Heart right ventricle (tissue), 16 donors: ENCODE measurements around the gene CSNK2B. TPM values are rescaled to one million over a fixed set of nuclear protein-coding genes. Genes with fewer than 3 reads are reported as not detected.

ENCODE experiments used
- ATAC-seq, 8 donors: fragments of 200-7000 bp; cut with Tn5 transposase; one replicate each; pipeline ENCODE4 v1.9.1; 2020; ENCODE audit warnings: mild to moderate bottlenecking in 8 of 8, moderate library complexity in 8 of 8, moderate number of reproducible peaks in 1 of 8
- DNase-seq, 2 donors: peaks; one replicate each; pipeline ENCODE4 v3.0.0-alpha.2; 2020
- H3K27ac ChIP-seq, 10 donors: fragments of 200-600 bp; sonication (generic) in 2 of 10; one replicate each; pipeline versions ENCODE4 v1.5.0 to v1.8.0; 2020 to 2022; ENCODE audit warnings: mild to moderate bottlenecking in 3 of 10
- H3K27me3 ChIP-seq, 7 donors: fragments of 200-600 bp; one replicate each; pipeline ENCODE4 v1.8.0; 2021 to 2022; ENCODE audit warnings: mild to moderate bottlenecking in 2 of 7
- H3K36me3 ChIP-seq, 9 donors: fragments of 200-600 bp; sonication (generic) in 1 of 9; one replicate each; pipeline versions ENCODE4 v1.5.0 to v1.8.0; 2020 to 2022; ENCODE audit warnings: mild to moderate bottlenecking in 2 of 9
- H3K4me1 ChIP-seq, 9 donors: fragments of 200-600 bp; sonication (generic) in 1 of 9; one replicate each; pipeline versions ENCODE4 v1.5.0 to v1.8.0; 2020 to 2022; ENCODE audit warnings: mild to moderate bottlenecking in 4 of 9
- H3K4me3 ChIP-seq, 10 donors: fragments of 200-600 bp; sonication (generic) in 2 of 10; one replicate each; pipeline versions ENCODE4 v1.5.0 to v1.8.0; 2020 to 2022; ENCODE audit warnings: mild to moderate bottlenecking in 7 of 10, moderate library complexity in 2 of 10
- H3K9me3 ChIP-seq, 11 donors: fragments of 200-600 bp in 10 of 11; sonication (generic) in 2 of 11; one replicate each; pipeline versions ENCODE4 v1.5.0 to v1.8.0; 2013 to 2022; ENCODE audit warnings: mild to moderate bottlenecking in 2 of 11, control low read depth in 1 of 11, moderate library complexity in 1 of 11
- WGBS, 2 donors: extraction: QIAGEN DNeasy Blood & Tissue Kit; methylation state at CpG; one replicate each; pipeline ENCODE4 v1.1.7; 2013; ENCODE audit warnings: inconsistent platforms in 1 of 2; 5-methylcytosine and 5-hydroxymethylcytosine counted together
- intact Hi-C, 10 donors: fragments of 100-400 bp; cut with DNase I; formaldehyde crosslinking; loops; one replicate each; pipeline versions ENCODE4 v1.11.1 to v1.14.2; 2022
- polyA plus RNA-seq, 2 donors: library from polyadenylated mRNA; stranded (reverse); fragments of 200-250 nt; gene quantifications; one replicate each; pipeline ENCODE4 v1.2.3, GENCODE V29; 2013
- total RNA-seq, 10 donors: library from RNA; stranded (reverse); fragmentation: NEBNext Ultra II Directional in 3 of 10; extraction: Animal tissue kit (Norgen Biotek cat#: 25700) in 3 of 10; gene quantifications; one replicate each; pipeline versions ENCODE4 v1.2.1 to v1.2.4, GENCODE V29; 2021 to 2023
- TF ChIP-seq, protein P1 (sequence below), 9 donors: fragments of 200-600 bp; sonication (generic) in 2 of 9; IDR thresholded peaks; one replicate each; pipeline versions ENCODE4 v1.5.0 to v1.8.0; 2021 to 2022; ENCODE audit warnings: antibody characterized with exemption in 9 of 9, mild to moderate bottlenecking in 5 of 9, moderate library complexity in 1 of 9
- donor health status: Arrhythmogenic right ventricular cardiomyopathy.
- donor health status: ischemic (EF 13 %, LVEDD 7.1; RV severe dilation, severe dysfunction).
- donor health status: healthy with polysubstance abuse.
- donor health status: DM: no; HTN: yes; CAD: no.
- donor health status: DM: no; HTN: no; CAD: no.
- donor health status: ischemic (EF 25% LVEDD 6.9; RV normal size, moderate dysfunction).
- donor health status: ischemic (EF 25% LVEDD 5.7; RV mildly dilated, moderate dysfunction).
- donor health status: healthy.
- donor health status: DM: yes; HTN: yes; CAD: no.
- donor health status: Ischemic cardiomyopathy.
- donor health status: ischemic (EF 35%, LVEDD 5.7; RV mildly dilated, moderate dysfunction).
- donor health status: nonischemic (EF 11% LVEDD 7.7; RV severe dilation, severe dysfunction).
- donor health status: DM: yes; HTN: yes; CAD: no.
- donor health status: PGD.
- donor health status: ischemic (EF 29% LVEDD 5.4; RV normal size, mild dysfunction).
- donor health status: nonischemic (EF 23%, LVEDD 6.1; RV moderate dilation, normal function).

CSNK2B gene
- total and polyA plus RNA-seq, 12 donors, result 101 to 199 (median 115) TPM

DNA sequence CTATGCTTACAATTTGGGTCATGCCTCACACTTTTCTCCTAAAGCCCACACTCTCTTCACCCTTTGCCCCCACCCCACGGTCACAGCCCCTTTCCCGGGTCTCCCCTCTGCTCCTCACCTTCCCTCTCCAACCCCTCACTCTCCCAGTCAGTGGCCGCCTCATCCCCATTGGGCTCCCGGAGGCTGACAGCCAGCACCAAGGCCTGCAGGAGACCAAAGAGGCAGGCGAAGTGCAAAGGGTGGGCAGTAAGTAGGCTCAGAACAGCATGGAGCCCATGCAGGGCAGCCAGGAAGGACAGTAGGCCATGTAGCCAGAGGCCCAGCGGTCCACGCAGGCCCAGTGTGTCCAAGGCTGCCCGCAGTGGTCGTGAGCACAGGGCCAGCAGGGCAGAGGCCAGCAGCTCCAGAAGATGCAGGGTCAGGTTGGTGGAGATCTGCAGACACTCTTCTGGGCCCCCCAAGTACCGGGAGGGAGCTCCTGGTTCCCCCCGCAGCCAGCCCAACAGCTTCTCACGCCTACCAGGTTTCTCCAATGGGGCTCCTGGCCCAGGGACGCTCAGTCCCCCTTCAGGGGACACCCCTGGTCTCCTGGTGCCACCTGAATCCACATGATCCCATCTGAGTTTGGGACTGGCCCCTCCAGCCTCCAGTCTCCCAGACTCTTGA is 6.8 kb upstream of the CSNK2B start:
- H3K27ac ChIP-seq, result peak overlapping the region in 8 of 10 donors; percentile 88 to 98 (median 94)
- H3K4me1 ChIP-seq, result peaks cover 25 to 73% (median 56%) of the 10 kb centered on the region in 9 donors
- H3K4me3 ChIP-seq, result peak overlapping the region; percentile 69 to 94 (median 87)
- WGBS, 2 donors, result 84 to 87% methylated on average over 13 of the region's 13 CpGs
- ATAC-seq, result no peak
- intact Hi-C loops, result no loop called here
- no peaks in the 10 kb centered on the region for H3K27me3 ChIP-seq
- H3K9me3 ChIP-seq, result no peaks in the 10 kb centered on the region
- peaks cover 0 to 62% (median 4%) of the 10 kb centered on the region in 9 donors for H3K36me3 ChIP-seq
- no peak for DNase-seq
- TF ChIP-seq, protein P1, sequence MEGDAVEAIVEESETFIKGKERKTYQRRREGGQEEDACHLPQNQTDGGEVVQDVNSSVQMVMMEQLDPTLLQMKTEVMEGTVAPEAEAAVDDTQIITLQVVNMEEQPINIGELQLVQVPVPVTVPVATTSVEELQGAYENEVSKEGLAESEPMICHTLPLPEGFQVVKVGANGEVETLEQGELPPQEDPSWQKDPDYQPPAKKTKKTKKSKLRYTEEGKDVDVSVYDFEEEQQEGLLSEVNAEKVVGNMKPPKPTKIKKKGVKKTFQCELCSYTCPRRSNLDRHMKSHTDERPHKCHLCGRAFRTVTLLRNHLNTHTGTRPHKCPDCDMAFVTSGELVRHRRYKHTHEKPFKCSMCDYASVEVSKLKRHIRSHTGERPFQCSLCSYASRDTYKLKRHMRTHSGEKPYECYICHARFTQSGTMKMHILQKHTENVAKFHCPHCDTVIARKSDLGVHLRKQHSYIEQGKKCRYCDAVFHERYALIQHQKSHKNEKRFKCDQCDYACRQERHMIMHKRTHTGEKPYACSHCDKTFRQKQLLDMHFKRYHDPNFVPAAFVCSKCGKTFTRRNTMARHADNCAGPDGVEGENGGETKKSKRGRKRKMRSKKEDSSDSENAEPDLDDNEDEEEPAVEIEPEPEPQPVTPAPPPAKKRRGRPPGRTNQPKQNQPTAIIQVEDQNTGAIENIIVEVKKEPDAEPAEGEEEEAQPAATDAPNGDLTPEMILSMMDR (IDR thresholded peaks at IDR 0.05), result no peak

DNA sequence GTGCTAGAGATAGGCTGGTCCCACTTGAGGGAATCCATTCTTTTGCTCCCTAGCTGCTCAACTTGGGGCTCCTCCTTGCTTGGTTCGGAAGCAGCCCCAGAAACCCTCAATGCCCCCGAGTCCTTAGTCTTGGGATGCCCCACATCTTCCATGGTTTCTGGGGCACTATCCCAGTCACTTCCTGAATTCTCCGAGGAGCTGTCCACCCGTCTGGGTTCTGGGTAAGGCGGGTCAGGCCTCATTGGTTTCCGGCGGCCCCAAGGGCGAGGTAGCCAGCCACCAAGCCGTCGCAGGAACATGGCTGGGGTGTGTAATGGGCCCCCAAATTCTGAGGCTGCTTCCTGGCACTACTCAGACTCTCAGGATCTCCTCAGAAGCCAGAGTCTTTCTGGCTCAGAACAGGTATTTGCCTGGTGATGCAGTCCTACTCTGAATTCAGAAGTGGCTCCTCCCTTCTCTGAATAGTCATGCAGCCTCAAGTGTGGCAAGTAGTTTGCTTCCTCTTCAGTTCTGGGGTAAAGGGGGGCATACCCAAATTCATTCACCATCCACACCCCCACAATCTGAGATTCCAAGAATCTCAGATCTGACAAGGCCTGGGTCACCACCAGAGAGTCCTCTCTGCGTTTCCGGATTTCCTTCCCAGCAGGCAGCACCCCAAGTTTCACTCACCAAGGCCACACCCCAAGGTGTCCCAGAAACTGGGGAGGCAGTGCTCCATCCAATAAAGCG is 6.1 kb upstream of the CSNK2B start:
- intact Hi-C loops, result loop anchor here in 1 of 10 donors (10.0 kb wide), 1 partner anchor 1755 kb away; the partner anchor contains the start of genes CUTA and PHF1
- peak overlapping the region in 9 of 10 donors; percentile 88 to 98 (median 94) for H3K27ac ChIP-seq
- peaks cover 0 to 62% (median 4%) of the 10 kb centered on the region in 9 donors for H3K36me3 ChIP-seq
- no peaks in the 10 kb centered on the region for H3K9me3 ChIP-seq
- WGBS, 2 donors, result 24 to 26% methylated on average over 13 of the region's 13 CpGs
- peaks cover 27 to 75% (median 59%) of the 10 kb centered on the region in 9 donors for H3K4me1 ChIP-seq
- ATAC-seq (peak in 1 of 8 donors; percentile 8), DNase-seq (no peak)
- H3K27me3 ChIP-seq, result no peaks in the 10 kb centered on the region
- H3K4me3 ChIP-seq, result peak overlapping the region; percentile 69 to 94 (median 87)
- TF ChIP-seq, protein P1 (IDR thresholded peaks at IDR 0.05), result no peak

DNA sequence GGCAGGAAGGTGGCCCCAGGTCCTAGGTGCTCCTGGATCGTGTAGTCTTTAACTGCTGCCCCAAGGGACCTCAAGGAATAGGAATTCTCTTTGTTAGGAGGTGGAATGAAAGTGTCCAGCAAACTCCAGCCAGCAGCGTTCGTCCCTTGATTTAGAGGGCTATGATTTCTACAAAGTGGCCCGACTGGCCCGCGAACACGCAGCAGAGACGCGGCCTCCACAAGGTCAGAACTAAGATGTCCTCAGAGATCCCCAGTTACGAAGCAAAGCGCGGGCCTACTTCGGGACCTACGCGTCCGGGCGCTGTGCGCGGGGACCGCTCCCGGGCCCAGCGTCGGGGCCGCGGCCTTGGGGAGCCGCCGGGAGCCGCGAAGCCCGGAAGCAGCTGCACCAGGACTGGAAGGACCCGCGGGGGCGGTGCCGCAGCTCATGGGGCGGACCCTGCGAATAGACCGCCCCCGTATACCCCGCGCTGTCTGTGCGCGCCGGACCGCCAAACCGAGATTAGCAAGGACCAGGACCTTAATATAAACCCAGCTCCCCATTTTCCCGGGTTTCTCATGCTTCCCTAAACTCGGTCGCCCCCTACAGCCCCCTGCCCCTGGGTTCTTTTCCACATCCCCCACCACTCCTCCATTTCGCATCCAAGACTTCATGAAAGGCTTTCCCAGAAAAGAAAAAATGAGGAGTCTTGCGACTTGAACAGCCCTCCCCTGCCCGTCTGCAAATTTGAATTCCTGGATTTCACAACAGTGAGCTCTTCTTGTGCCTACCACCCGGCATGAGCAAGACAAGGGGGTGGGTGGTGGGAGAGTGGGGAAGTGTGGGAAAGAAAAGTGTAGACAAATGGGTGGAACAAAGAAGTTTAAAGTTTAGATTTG is 5.3 kb upstream of the CSNK2B start, which contains the start of gene C6orf47:
Gene C6orf47 (minus strand): TSS at position 398 of the 881 bp plus-strand sequence. CDS start 831 bp downstream, outside the sequence.
- H3K4me3 ChIP-seq, result peak within 1 kb of the TSS; percentile 69 to 94 (median 87)
- TF ChIP-seq, protein P1 (IDR thresholded peaks at IDR 0.05), result no peak
- peak; percentile 88 to 89 for DNase-seq
- intact Hi-C loops, result loop anchor here in 1 of 10 donors (10.0 kb wide), 1 partner anchor 1754 kb away; the partner anchor contains the start of genes CUTA and PHF1
- WGBS, 2 donors, result 0 to 1% methylated on average over 52 of the region's 52 CpGs
- H3K9me3 ChIP-seq, result no peaks in the 10 kb centered on the region
- ATAC-seq, result peak; percentile 73 to 84 (median 78)
- H3K27ac ChIP-seq, result peak within 1 kb of the TSS; percentile 82 to 98 (median 92)
- no peaks in the 10 kb centered on the region for H3K27me3 ChIP-seq
- H3K4me1 ChIP-seq, result peaks cover 27 to 75% (median 58%) of the 10 kb centered on the region in 9 donors
- peaks cover 0 to 55% (median 4%) of the 10 kb centered on the region in 9 donors for H3K36me3 ChIP-seq
